NCI-H748 (cell line): ENCODE results near the gene KRTAP2-1.
A peak's percentile ranks its signal among the peaks of the same experiment; 100 is the strongest.
"Not testable (repeated sequence)": the region's sequence is repeated elsewhere in the genome, so short reads cannot be mapped to it uniquely, and the experiment has no call there.

Experiments used
- DNase-seq: peaks from one replicate; lab custom pipeline; 2025; ENCODE audit not compliant: unreplicated experiment; lab: John Stamatoyannopoulos, UW

Gene KRTAP2-1

GRCh38 chr17:41058741-41059140, 11.6 kb upstream of the KRTAP2-1 start:
- DNase-seq: no peak

DNA sequence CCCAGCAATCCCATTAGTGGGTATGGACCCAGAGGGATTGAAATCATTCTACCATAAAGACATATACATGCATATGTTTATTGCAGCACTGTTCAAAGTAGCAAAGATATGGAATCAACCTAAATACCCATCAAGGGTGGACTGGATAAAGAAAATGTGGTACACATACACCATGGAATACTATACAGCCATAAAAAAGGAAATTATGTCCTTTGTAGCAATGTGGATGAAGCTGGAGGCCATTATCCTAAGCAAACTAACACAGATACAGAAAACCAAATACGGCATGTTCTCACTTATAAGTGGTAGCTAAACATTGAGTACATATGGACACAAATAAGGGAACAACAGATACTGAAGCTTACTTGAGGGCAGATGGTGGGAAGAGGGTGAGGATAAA, 10.4 kb upstream of the KRTAP2-1 start:
- DNase-seq: no peak

GRCh38 chr17:41055130-41055529, 8.0 kb upstream of the KRTAP2-1 start, which contains the start of gene KRTAP2-2:
TSS of gene KRTAP2-2 (minus strand) at chr17:41055230. CDS start at chr17:41055211, 19 bp downstream.
- not testable (repeated sequence) for DNase-seq

- not testable (repeated sequence) for DNase-seq
These were observed 7.4 kb upstream of the KRTAP2-1 start for GRCh38 chr17:41054556-41054955.

GRCh38 chr17:41054025-41054424, 6.9 kb upstream of the KRTAP2-1 start:
- no peak for DNase-seq

DNA sequence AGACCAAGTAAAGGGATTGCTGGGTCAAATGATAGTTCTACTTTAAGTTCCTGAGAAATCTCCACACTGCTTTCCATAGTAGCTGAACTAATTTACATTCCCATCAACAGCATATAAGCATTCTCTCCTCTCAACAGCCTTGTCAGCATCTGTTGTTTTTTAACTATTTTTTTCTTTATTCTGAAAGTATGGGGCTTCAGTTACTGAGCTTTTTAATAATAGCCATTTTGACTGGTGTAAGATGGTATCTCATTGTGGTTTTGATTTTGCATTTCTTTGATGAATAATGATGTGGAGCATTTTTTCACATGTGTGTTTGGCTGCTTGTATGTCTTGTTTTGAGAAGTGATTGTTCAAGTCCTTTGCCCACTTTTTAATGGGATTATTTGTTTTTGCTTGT, 5.5 kb upstream of the KRTAP2-1 start:
- DNase-seq: no peak

DNA sequence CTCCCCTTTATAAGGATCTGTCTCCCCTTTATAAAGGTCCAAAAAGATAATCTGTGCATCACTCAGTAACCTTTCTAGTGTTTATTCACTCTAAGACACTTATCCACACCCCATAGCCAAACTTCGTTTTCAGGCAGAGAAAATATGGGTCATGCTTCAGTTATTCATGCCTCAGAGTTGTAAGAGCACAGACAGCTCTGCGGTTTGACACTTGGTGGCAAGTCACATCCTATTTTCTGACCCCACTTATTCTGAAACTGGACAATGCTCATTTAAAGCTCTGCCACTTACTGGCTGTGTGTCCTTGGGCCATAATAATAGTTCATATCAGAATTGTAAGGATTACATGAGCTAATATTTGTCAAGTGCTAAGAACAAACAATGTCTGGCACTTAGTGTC, 2.0 kb upstream of the KRTAP2-1 start:
- no peak for DNase-seq

- DNase-seq: no peak
These were observed 1.3 kb upstream of the KRTAP2-1 start for GRCh38 chr17:41048441-41048840.

DNA sequence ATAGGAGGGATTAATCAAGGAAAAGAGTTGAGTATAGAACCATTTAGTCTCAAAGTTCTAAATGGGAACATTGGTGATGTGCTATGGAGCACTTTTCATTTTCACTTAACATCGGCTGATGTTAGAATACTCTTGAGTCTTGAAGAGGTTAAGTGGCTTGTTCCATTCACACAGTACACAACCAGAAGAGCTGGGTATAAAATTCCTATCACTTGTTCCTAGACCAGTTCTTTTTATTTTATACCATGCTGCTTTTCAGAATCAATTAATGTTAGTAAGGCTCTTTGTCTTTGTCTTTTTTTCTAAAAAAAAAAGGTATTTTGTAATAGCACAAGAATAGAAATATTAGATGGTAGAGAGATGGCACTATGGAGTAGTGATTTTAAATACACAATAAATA, 4.2 kb downstream of the KRTAP2-1 start:
- no peak for DNase-seq

- peak; percentile 41 for DNase-seq
These were observed 6.1 kb downstream of the KRTAP2-1 start, which contains the start of gene KRTAP1-1 for GRCh38 chr17:41040783-41041571. TSS of gene KRTAP1-1 (minus strand) at chr17:41041450. CDS start at chr17:41041397, 53 bp downstream.

GRCh38 chr17:41037853-41038350, 9.2 kb downstream of the KRTAP2-1 start:
- no peak for DNase-seq

DNA sequence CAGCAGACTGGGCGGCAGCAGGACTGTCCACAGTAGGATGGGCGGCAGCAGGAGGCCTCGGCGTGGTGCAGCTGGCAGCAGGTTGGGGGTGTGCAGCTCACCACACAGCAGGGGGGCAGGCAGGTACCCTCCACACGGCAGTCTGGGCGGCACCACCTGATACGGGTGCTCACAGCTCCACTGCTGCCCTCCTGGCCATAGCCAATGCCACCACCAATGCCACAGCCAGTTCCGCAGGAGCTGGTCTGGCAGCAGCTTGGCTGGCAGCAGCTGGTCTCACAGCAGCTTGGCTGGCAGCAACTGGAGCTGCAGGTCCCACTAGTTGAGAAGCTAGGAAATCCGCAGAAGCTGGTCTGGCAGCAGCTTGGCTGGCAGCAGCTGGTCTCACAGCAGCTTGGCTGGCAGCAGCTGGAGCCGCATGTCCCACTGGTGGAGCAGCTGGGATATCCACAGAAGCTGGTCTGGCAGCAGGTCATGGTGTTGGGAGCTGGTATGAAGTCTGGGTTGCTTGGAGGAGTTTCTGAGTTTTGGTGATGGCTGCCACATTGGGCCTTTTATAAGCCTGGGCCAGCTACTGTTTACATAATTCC, 12.7 kb downstream of the KRTAP2-1 start, which contains the start of gene KRTAP1-3:
TSS of gene KRTAP1-3 (minus strand) at position 529 of the 590 bp plus-strand sequence. CDS start at position 476, 53 bp downstream.
- peak; percentile 92 for DNase-seq

DNA sequence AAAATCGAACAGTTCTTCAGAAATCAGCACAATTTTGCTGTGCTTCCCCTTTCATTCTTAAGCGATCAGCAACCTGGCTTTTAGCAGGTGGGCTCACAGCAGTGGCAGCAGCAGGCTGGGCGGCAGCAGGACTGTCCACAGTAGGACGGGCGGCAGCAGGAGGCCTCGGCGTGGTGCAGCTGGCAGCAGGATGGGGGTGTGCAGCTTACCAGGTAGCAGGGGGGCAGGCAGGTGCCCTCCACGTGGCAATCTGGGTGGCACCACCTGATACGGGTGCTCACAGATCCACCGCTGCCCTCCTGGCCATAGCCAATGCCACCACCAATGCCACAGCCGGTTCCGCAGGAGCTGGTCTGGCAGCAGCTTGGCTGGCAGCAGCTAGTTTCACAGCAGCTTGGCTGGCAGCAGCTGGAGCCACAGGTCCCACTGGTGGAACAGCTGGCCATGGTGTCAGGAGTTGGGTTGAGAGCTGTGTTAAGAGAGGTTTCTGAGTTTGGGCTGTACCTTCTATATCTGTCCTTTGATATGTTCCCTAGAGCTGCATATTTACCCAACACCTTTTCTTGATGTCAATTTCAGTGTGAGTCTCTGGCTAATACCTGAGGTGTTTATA, 17.4 kb downstream of the KRTAP2-1 start, which contains the start of gene KRTAP1-4:
TSS of gene KRTAP1-4 (minus strand) at position 563 of the 613 bp plus-strand sequence. CDS start at position 446, 117 bp downstream.
- no peak for DNase-seq

DNA sequence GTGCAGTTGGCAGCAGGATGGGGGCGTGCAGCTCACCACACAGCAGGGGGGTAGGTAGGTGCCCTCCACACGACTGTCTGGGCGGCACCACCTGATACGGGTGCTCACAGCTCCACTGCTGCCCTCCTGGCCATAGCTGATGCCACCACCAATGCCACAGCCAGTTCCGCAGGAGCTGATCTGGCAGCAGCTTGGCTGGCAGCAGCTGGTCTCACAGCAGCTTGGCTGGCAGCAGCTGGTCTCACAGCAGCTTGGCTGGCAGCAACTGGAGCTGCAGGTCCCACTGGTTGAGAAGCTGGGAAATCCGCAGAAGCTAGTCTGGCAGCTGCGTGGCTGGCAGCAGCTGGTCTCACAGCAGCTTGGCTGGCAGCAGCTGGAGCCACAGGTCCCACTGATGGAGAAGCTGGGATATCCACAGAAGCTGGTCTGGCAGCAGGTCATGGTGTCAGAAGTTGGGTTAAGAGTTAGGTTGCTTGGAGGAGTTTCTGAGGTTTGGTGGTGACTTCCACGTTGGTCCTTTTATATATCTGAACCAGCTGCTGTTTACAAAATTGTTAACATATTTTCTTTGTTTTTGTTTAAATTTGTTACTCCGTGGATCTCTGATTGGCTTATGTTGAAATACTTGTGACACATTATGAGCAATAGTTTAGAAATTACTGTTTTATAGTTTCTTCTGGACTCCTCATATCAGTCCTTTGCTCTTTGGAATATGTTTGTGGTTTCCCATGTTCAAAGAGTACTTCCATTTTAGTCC, 20.2 kb downstream of the KRTAP2-1 start, which contains the start of gene KRTAP1-5:
TSS of gene KRTAP1-5 (minus strand) at position 494 of the 757 bp plus-strand sequence. CDS start at position 441, 53 bp downstream.
- DNase-seq: no peak

DNA sequence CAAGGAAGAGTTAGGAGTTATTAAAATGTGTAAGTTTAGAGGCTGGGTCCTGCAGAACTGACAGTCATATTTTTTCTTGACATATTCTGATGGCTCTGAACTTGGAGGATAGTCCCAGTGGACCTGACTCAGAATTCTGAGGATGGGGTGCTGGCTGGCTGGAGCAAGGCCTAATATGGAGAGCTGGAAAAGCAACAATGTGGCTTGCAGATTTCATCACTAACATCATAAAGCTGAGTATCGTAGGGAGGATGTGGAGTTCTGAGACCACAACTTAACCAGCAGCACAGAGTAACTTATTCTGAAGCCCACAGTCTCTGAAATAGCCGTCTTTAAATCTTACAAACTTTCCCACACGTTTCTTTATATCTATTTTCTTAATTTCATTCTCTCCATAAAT, 22.4 kb downstream of the KRTAP2-1 start:
- no peak for DNase-seq

DNA sequence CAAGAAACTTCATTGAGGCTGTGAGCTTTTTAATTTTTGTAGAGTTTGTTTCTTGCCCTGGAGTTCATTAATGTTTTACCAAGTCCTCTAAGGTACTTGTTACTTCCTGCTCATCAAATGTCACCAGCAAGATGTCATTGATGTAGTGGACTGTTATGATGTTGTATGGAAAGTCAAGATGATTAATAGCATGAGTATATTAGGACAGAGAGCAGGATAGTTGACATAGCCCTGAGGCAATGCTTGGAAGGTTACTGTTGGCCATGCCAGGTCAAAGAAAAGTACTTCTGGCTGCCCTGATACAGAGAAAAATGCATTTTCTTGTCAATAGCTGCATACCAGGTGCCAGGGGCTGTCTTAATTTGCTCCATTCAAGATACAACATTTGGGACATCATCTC, 26.8 kb downstream of the KRTAP2-1 start:
- DNase-seq: peak; percentile 61

DNA sequence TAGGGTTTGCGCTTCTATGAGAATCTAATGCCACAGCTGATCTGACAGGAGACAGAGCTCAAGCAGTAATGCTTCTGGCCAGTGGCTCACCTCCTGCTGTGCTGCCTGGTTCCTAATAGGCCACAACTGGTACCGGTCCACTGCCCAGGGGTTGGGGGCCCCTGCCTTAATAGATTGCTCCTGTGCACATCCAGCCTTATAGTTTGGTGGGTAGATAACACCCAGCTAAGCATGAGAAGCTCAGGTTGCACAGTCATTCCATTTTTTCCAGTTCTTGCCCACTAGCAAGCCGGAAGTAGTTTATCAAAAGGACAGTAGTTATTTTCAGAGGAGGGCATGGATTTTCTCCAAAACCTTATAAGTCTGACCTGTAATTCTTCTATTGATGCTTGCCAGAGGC, 27.7 kb downstream of the KRTAP2-1 start:
- no peak for DNase-seq

- DNase-seq: no peak
These were observed 28.6 kb downstream of the KRTAP2-1 start for GRCh38 chr17:41018541-41018940.

- no peak for DNase-seq
These were observed 30.4 kb downstream of the KRTAP2-1 start for GRCh38 chr17:41016578-41017215.

GRCh38 chr17:41015454-41015853, 31.7 kb downstream of the KRTAP2-1 start:
- no peak for DNase-seq
